Breast epithelium (tissue), 3 donors: ENCODE measurements around the gene ANKRD17.

Experiments used
- CTCF ChIP-seq, 3 donors: fragments of 450-650 bp; IDR thresholded peaks; one replicate each; pipeline ENCODE4 v1.5.1; 2016 to 2017; ENCODE audit warnings: antibody characterized with exemption in 3 of 3, mild to moderate bottlenecking in 3 of 3, moderate library complexity in 3 of 3
- POLR2A ChIP-seq: fragments of 450-650 bp; IDR thresholded peaks from one replicate; pipeline ENCODE4 v1.6.1; 2016; ENCODE audit warnings: antibody characterized with exemption, mild to moderate bottlenecking, moderate library complexity

GRCh38 chr4:73037057-73037456, 221.5 kb downstream of the ANKRD17 start:
- TF ChIP-seq CTCF (IDR thresholded peaks at IDR 0.05) (no peak), POLR2A (no peak)
